ENCODE results near the gene LRRC52.

GRCh38 chr1:165501970-165502348 is 41.8 kb upstream of the LRRC52 start:
- TF ChIP-seq CTCF (IDR thresholded peaks at IDR 0.05): no peak
- no peak for TF ChIP-seq POLR2A (IDR thresholded peaks at IDR 0.05)
